Adrenal gland (tissue), 19 donors: ENCODE data around the gene SPPL2B. TPM values are rescaled to one million over a fixed set of nuclear protein-coding genes. Genes with fewer than 3 reads are reported as not detected.
"Not testable (repeated sequence)": the region's sequence is repeated elsewhere in the genome, so short reads cannot be mapped to it uniquely, and the experiment has no call there.

Source experiments
- DNase-seq, 7 donors: peaks; one replicate each; pipeline ENCODE4 v3.0.0-alpha.2; 2019 to 2020
- H3K27ac ChIP-seq, 5 donors: fragments of 200-600 bp; sonication (generic) in 4 of 5; 1 replicate in 3 of 5; 2 replicates in 2 of 5; pipeline versions ENCODE4 v1.5.1 to v1.8.0; 2016 to 2020; ENCODE audit warnings: mild to moderate bottlenecking in 1 of 5
- H3K27me3 ChIP-seq: fragments of 200-600 bp; 2 replicates; pipeline ENCODE4 v1.8.0; 2021
- H3K36me3 ChIP-seq, 2 donors: fragments of 200-600 bp; replicated peaks in 1 of 2; 1 replicate in 1 of 2; 2 replicates in 1 of 2; pipeline versions ENCODE4 v1.5.1 to v1.8.0; 2018 to 2022
- H3K4me1 ChIP-seq, 2 donors: fragments of 200-600 bp; replicated peaks in 1 of 2; 1 replicate in 1 of 2; 2 replicates in 1 of 2; pipeline versions ENCODE4 v1.5.1 to v1.8.0; 2018 to 2021
- H3K4me3 ChIP-seq, 4 donors: fragments of 200-600 bp; sonication (generic) in 3 of 4; one replicate each; pipeline ENCODE4 v1.5.1; 2016 to 2018
- H3K9me3 ChIP-seq, 3 donors: fragments of 200-600 bp; sonication (generic) in 1 of 3; replicated peaks in 1 of 3; 1 replicate in 2 of 3; 2 replicates in 1 of 3; pipeline versions ENCODE4 v1.5.1 to v1.8.0; 2016 to 2021
- CTCF ChIP-seq, 6 experiments: fragments of 450-650 bp in 4 of 6; fragments of 200-600 bp in 2 of 6; sonication (generic) in 1 of 6; IDR thresholded peaks; 1 replicate in 5 of 6; 2 replicates in 1 of 6; pipeline versions ENCODE4 v1.5.1 to v1.8.0; 2016 to 2021; ENCODE audit warnings: antibody characterized with exemption in 6 of 6, mild to moderate bottlenecking in 2 of 6, moderate library complexity in 1 of 6
- POLR2A ChIP-seq, 2 donors: fragments of 450-650 bp; IDR thresholded peaks; one replicate each; pipeline ENCODE4 v1.6.1; 2017; ENCODE audit warnings: antibody characterized with exemption in 2 of 2, mild to moderate bottlenecking in 2 of 2, moderate library complexity in 1 of 2
- WGBS, 4 donors: extraction: QIAGEN DNeasy Blood & Tissue Kit in 2 of 4; methylation state at CpG; one replicate each; pipeline versions ENCODE4 v1.1.5 to v1.1.7; 2013 to 2017; 5-methylcytosine and 5-hydroxymethylcytosine counted together
- intact Hi-C, 2 donors: fragments of 100-400 bp; cut with DNase I; formaldehyde crosslinking; loops; one replicate each; pipeline versions ENCODE4 v1.14.1 to v1.15.0; 2022 to 2023
- long read RNA-seq, 10 donors: library from polyadenylated mRNA in 3 of 10; unstranded in 2 of 10; stranded (forward) in 1 of 10; transcript quantifications; one replicate each; pipeline ENCODE4 v2.0.0 and lab custom pipeline, GENCODE V29; 2021 to 2026
- polyA plus RNA-seq, 3 donors: library from polyadenylated mRNA; stranded (reverse); fragments of 200-250 nt in 2 of 3; fragments of 350-450 nt in 1 of 3; fragmentation: Illumina TruSeq in 1 of 3; extraction: RNeasy Lipid Tissue Mini Kit (QIAGEN cat#74804) in 1 of 3; gene quantifications; one replicate each; pipeline ENCODE4 v1.2.3, GENCODE V29; 2013 to 2014
- total RNA-seq, 9 donors: library from RNA; depleted of rRNA in 4 of 9; stranded (reverse); fragments of >200 nt in 4 of 9; fragments of 120-200 nt in 1 of 9; fragmentation: NEBNext Ultra II Directional in 1 of 9; extraction: Animal tissue kit (Norgen Biotek cat#: 25700) in 1 of 9; gene quantifications; one replicate each; pipeline versions ENCODE4 v1.1.0 to v1.2.4, GENCODE V29; 2013 to 2023
- donor health status: healthy with polysubstance abuse.
- donor health status: Bipolar disorder and iron deficiency.
- donor health status: DM: yes; HTN: yes; CAD: no.
- donor health status: DM: no; HTN: no; CAD: no.
- donor health status: DM: no; HTN: no; CAD: no.
- donor health status: DM: yes; HTN: yes; CAD: no.

SPPL2B gene
- total RNA-seq = 10 to 100 TPM; 12.3 to 71.0 (median 28.6) TPM
- polyA plus RNA-seq = 100 to 1,000 TPM in 1 of 3 donors, 10 to 100 TPM in 1, 1 to 10 TPM in 1; 3.9 to 208 (median 72.9) TPM
- long read RNA-seq, donor 1, partial matches to known transcripts = 0 of 2 reads
- long read RNA-seq, donor 1, other reads (novel, unspliced or antisense) = 0 of 2 reads
- long read RNA-seq, donor 2, partial matches to known transcripts = 0 of 3 reads
- long read RNA-seq, donor 2, other reads (novel, unspliced or antisense) = 0 of 3 reads
- long read RNA-seq, donor 3 = 0 reads
- long read RNA-seq, donor 4, transcript SPPL2B-209 (15 exons, 3,456 nt) = major isoform, 6 of 11 reads
- long read RNA-seq, donor 4, partial matches to known transcripts = 4 of 11 reads
- long read RNA-seq, donor 4, other reads (novel, unspliced or antisense) = 0 of 11 reads
- long read RNA-seq, donor 5, transcript SPPL2B-209 (15 exons, 3,456 nt) = major isoform, 57 of 122 reads
- long read RNA-seq, donor 5, partial matches to known transcripts = 19 of 122 reads
- long read RNA-seq, donor 5, other reads (novel, unspliced or antisense) = 40 of 122 reads
- long read RNA-seq, donor 6, transcript SPPL2B-209 (15 exons, 3,456 nt) = major isoform, 5 of 14 reads
- long read RNA-seq, donor 6, partial matches to known transcripts = 2 of 14 reads
- long read RNA-seq, donor 6, other reads (novel, unspliced or antisense) = 6 of 14 reads
- long read RNA-seq, donor 7, partial matches to known transcripts = 0 of 2 reads
- long read RNA-seq, donor 7, other reads (novel, unspliced or antisense) = 0 of 2 reads
- long read RNA-seq, donor 8, transcript SPPL2B-209 (15 exons, 3,456 nt) = major isoform, 7 of 8 reads
- long read RNA-seq, donor 8, partial matches to known transcripts = 0 of 8 reads
- long read RNA-seq, donor 8, other reads (novel, unspliced or antisense) = 0 of 8 reads
- long read RNA-seq, donor 9 = 0 reads
- long read RNA-seq, donor 10 = 0 reads

GRCh38 chr19:2328401-2329148, at the start of gene SPPL2B, which contains the start of gene LSM7:
Gene SPPL2B, plus strand, starts transcription at chr19:2328684. Its CDS starts 26 bp downstream, at chr19:2328710.
Gene LSM7, minus strand, starts transcription at chr19:2328586. Its CDS starts 20 bp downstream, at chr19:2328566.
- Histone ChIP-seq H3K4me3 (peak within 1 kb of the TSS; percentile 55 to 95 (median 80)), H3K27me3 (no peaks in the 10 kb centered on the region), H3K4me1 (peaks cover 17 to 27% of the 10 kb centered on the region in 2 donors), H3K9me3 (no peaks in the 10 kb centered on the region), H3K27ac (peak within 1 kb of the TSS in 4 of 5 donors; percentile 10 to 61 (median 32)), H3K36me3 (peaks cover 0 to 17% of the 10 kb centered on the region in 2 donors)
- peak; percentile 86 to 94 (median 90) for DNase-seq
- WGBS, 4 donors = 0 to 1% (median 0%) methylated on average over 34 to 89 of the region's 89 CpGs
- intact Hi-C loops = no loop called here
- TF ChIP-seq CTCF (IDR thresholded peaks at IDR 0.05) (no peak), POLR2A (IDR thresholded peaks at IDR 0.05) (peak; percentile 14 to 30)

- no peaks in the 10 kb centered on the region for H3K36me3 ChIP-seq
- H3K4me1 ChIP-seq = peaks cover 0 to 6% of the 10 kb centered on the region in 2 donors
- no peak overlapping the region for H3K27ac ChIP-seq
- WGBS, 4 donors = 70 to 82% (median 71%) methylated on average over 12 to 26 of the region's 26 CpGs
- no peak overlapping the region for H3K4me3 ChIP-seq
- H3K9me3 ChIP-seq = no peaks in the 10 kb centered on the region
- H3K27me3 ChIP-seq = peaks cover 4% of the 10 kb centered on the region
- no peak for DNase-seq
- intact Hi-C loops = loop anchor here in 1 of 2 donors (10.0 kb wide), 1 partner anchor 104 kb away; no protein-coding TSS in a partner anchor
- TF ChIP-seq POLR2A (IDR thresholded peaks at IDR 0.05) = no peak
- no peak for TF ChIP-seq CTCF (IDR thresholded peaks at IDR 0.05)
Measured at GRCh38 chr19:2280633-2281264, 47.7 kb upstream of the SPPL2B start.

- H3K9me3 ChIP-seq, DNase-seq, H3K27me3 ChIP-seq, H3K36me3 ChIP-seq, H3K4me1 ChIP-seq: not testable (repeated sequence)
- 21 to 27% (median 25%) methylated on average over 3 to 16 of the region's 16 CpGs for WGBS, 4 donors
- Histone ChIP-seq H3K4me3 (peak overlapping the region in 2 of 4 donors; percentile 19 to 28), H3K27ac (peak overlapping the region in 2 of 5 donors; percentile 34 to 79)
- intact Hi-C loops = loop anchor here in 1 of 2 donors (10.0 kb wide), 1 partner anchor 103 kb away; no protein-coding TSS in a partner anchor
Measured at GRCh38 chr19:2281265-2282061, 47.0 kb upstream of the SPPL2B start.
